H9 (cell line): ENCODE results near the gene TNIP2. TPM values are rescaled to one million over a fixed set of nuclear protein-coding genes. Genes with fewer than 3 reads are reported as not detected.

Experiments used
- DNase-seq: peaks from one replicate; pipeline ENCODE4 v3.0.0-alpha.2; 2017
- H2AFZ ChIP-seq: one replicate; pipeline ENCODE4 v1.6.1; 2013; ENCODE audit warnings: mild to moderate bottlenecking, low read length, control low read depth, moderate library complexity
- H2AK5ac ChIP-seq: 2 replicates; pipeline ENCODE4 v1.6.1; 2013; ENCODE audit warnings: low read length, control low read depth, mixed read lengths; ENCODE audit not compliant: insufficient read length
- H2BK120ac ChIP-seq: one replicate; pipeline ENCODE4 v1.6.1; 2013; ENCODE audit warnings: low read depth, mild to moderate bottlenecking, low read length, control low read depth, inconsistent platforms; ENCODE audit not compliant: poor library complexity, severe bottlenecking
- H2BK12ac ChIP-seq: 2 replicates; pipeline ENCODE4 v1.6.1; 2013; ENCODE audit warnings: low read length, control low read depth, mixed read lengths, low read depth; ENCODE audit not compliant: insufficient read length
- H2BK15ac ChIP-seq: 2 replicates; pipeline ENCODE4 v1.6.1; 2013; ENCODE audit warnings: low read depth, low read length, control low read depth
- H2BK20ac ChIP-seq: one replicate; pipeline ENCODE4 v1.6.1; 2013; ENCODE audit warnings: low read depth, mild to moderate bottlenecking, low read length, control low read depth, inconsistent platforms; ENCODE audit not compliant: poor library complexity, severe bottlenecking
- H2BK5ac ChIP-seq: 2 replicates; pipeline ENCODE4 v1.6.1; 2013; ENCODE audit warnings: low read length, control low read depth, mixed read lengths; ENCODE audit not compliant: insufficient read length
- H3K14ac ChIP-seq: 2 replicates; pipeline ENCODE4 v1.6.1; 2013; ENCODE audit warnings: low read length, control low read depth; ENCODE audit not compliant: insufficient read depth
- H3K18ac ChIP-seq: 2 replicates; pipeline ENCODE4 v1.6.1; 2013; ENCODE audit warnings: low read depth, mild to moderate bottlenecking, mixed read lengths, low read length, control low read depth; ENCODE audit not compliant: insufficient read length
- H3K23ac ChIP-seq: 2 replicates; pipeline ENCODE4 v1.6.1; 2013; ENCODE audit warnings: low read length, control low read depth, mixed read lengths, low read depth; ENCODE audit not compliant: insufficient read length
- H3K23me2 ChIP-seq: 2 replicates; pipeline ENCODE4 v1.6.1; 2013; ENCODE audit warnings: low read depth, mild to moderate bottlenecking, mixed read lengths, low read length, control low read depth; ENCODE audit not compliant: insufficient read length, poor library complexity, severe bottlenecking
- H3K27ac ChIP-seq: 2 replicates; pipeline ENCODE4 v1.5.1; 2013; ENCODE audit warnings: low read length, control low read depth, mixed read lengths, low read depth; ENCODE audit not compliant: insufficient read length
- H3K27me3 ChIP-seq: 2 replicates; pipeline ENCODE4 v1.6.1; 2013; ENCODE audit warnings: low read length, control low read depth, inconsistent platforms; ENCODE audit not compliant: insufficient read depth
- H3K4ac ChIP-seq: 2 replicates; pipeline ENCODE4 v1.6.1; 2013; ENCODE audit warnings: low read depth, mild to moderate bottlenecking, control low read depth, inconsistent platforms, low read length, moderate library complexity
- H3K4me1 ChIP-seq: 2 replicates; pipeline ENCODE4 v1.6.1; 2013; ENCODE audit warnings: low read length, control low read depth, inconsistent platforms; ENCODE audit not compliant: insufficient read depth
- H3K4me2 ChIP-seq: 2 replicates; pipeline ENCODE4 v1.6.1; 2013; ENCODE audit warnings: low read length, control low read depth, mixed read lengths; ENCODE audit not compliant: insufficient read length, insufficient read depth
- H3K56ac ChIP-seq: 2 replicates; pipeline ENCODE4 v1.6.1; 2013; ENCODE audit warnings: low read depth, mild to moderate bottlenecking, mixed read lengths, low read length, control low read depth; ENCODE audit not compliant: insufficient read length
- H3K79me1 ChIP-seq: 2 replicates; pipeline ENCODE4 v1.6.1; 2013; ENCODE audit warnings: low read depth, mild to moderate bottlenecking, moderate library complexity, low read length, control low read depth, inconsistent platforms; ENCODE audit not compliant: insufficient read depth, poor library complexity, severe bottlenecking
- H3K79me2 ChIP-seq: 2 replicates; pipeline ENCODE4 v1.6.1; 2013; ENCODE audit warnings: low read length, control low read depth, inconsistent platforms; ENCODE audit not compliant: insufficient read depth
- H3K9ac ChIP-seq: 2 replicates; pipeline ENCODE4 v1.6.1; 2013; ENCODE audit warnings: low read length, control low read depth, mixed read lengths; ENCODE audit not compliant: insufficient read length; ENCODE audit errors: extremely low read depth
- H3K9me3 ChIP-seq: one replicate; pipeline ENCODE4 v1.6.1; 2013; ENCODE audit warnings: low read depth, low read length, inconsistent platforms; ENCODE audit not compliant: control insufficient read depth
- H3T11ph ChIP-seq: one replicate; pipeline ENCODE4 v1.6.1; 2013; ENCODE audit warnings: mild to moderate bottlenecking, low read length, control low read depth, inconsistent platforms
- H4K20me1 ChIP-seq: one replicate; pipeline ENCODE4 v1.6.1; 2013; ENCODE audit not compliant: control insufficient read depth, insufficient read length, insufficient read depth
- H4K5ac ChIP-seq: 2 replicates; pipeline ENCODE4 v1.6.1; 2013; ENCODE audit warnings: low read depth, mild to moderate bottlenecking, mixed read lengths, low read length, control low read depth; ENCODE audit not compliant: insufficient read length
- H4K8ac ChIP-seq: replicated peaks from 2 replicates; pipeline ENCODE4 v1.6.1; 2013; ENCODE audit warnings: low read length, control low read depth, mixed read lengths, low read depth; ENCODE audit not compliant: insufficient read length
- H4K91ac ChIP-seq: 2 replicates; pipeline ENCODE4 v1.6.1; 2013; ENCODE audit warnings: low read depth, mild to moderate bottlenecking, moderate library complexity, mixed read lengths, low read length, control low read depth; ENCODE audit not compliant: insufficient read length
- H3K27ac Mint-ChIP-seq, 3 experiments: 2 replicates in 2 of 3; 3 replicates in 1 of 3; pipeline ENCODE4 v1.8.0; 2020 to 2021; ENCODE audit warnings: mixed read lengths in 3 of 3, mild to moderate bottlenecking in 1 of 3, moderate library complexity in 1 of 3
- H3K27me3 Mint-ChIP-seq: 2 replicates; pipeline ENCODE4 v1.8.0; 2021; ENCODE audit warnings: low read depth, mild to moderate bottlenecking, moderate library complexity, mixed read lengths
- H3K36me3 Mint-ChIP-seq, 3 experiments: 2 replicates in 2 of 3; 3 replicates in 1 of 3; pipeline ENCODE4 v1.8.0; 2020 to 2021; ENCODE audit warnings: low read depth in 3 of 3, mixed read lengths in 3 of 3; ENCODE audit not compliant: insufficient read depth in 1 of 3
- H3K4me1 Mint-ChIP-seq, 2 experiments: 2 replicates each; pipeline ENCODE4 v1.8.0; 2020; ENCODE audit warnings: mixed read lengths in 2 of 2
- H3K4me3 Mint-ChIP-seq, 2 experiments: 2 replicates in 1 of 2; 3 replicates in 1 of 2; pipeline ENCODE4 v1.8.0; 2020 to 2021; ENCODE audit warnings: mild to moderate bottlenecking in 2 of 2, mixed read lengths in 2 of 2, moderate library complexity in 1 of 2
- H3K9me3 Mint-ChIP-seq, 2 experiments: 2 replicates in 1 of 2; 3 replicates in 1 of 2; pipeline ENCODE4 v1.8.0; 2020; ENCODE audit warnings: mild to moderate bottlenecking in 2 of 2, mixed read lengths in 2 of 2, moderate library complexity in 1 of 2
- WGBS: extraction: QIAGEN DNeasy Blood & Tissue Kit; methylation state at CpG from one replicate; pipeline ENCODE4 v1.1.7; 2013; ENCODE audit warnings: missing lambda C conversion rate, low lambda C conversion rate, mixed read lengths; ENCODE audit not compliant: insufficient read length; ENCODE audit errors: extremely low coverage; 5-methylcytosine and 5-hydroxymethylcytosine counted together
- total RNA-seq: library from RNA; stranded (reverse); gene quantifications from 2 replicates; pipeline ENCODE4 v1.2.1, GENCODE V29; 2021
- TF ChIP-seq, protein P1 (sequence below): fragments of 200-600 bp; sonication (generic); conservative IDR thresholded peaks from 3 replicates; pipeline ENCODE4 v1.8.0; 2021; ENCODE audit warnings: antibody characterized with exemption, mild to moderate bottlenecking

The TNIP2 gene
- total RNA-seq, 1 experiment from 2014 or later, result 44.7 TPM

DNA sequence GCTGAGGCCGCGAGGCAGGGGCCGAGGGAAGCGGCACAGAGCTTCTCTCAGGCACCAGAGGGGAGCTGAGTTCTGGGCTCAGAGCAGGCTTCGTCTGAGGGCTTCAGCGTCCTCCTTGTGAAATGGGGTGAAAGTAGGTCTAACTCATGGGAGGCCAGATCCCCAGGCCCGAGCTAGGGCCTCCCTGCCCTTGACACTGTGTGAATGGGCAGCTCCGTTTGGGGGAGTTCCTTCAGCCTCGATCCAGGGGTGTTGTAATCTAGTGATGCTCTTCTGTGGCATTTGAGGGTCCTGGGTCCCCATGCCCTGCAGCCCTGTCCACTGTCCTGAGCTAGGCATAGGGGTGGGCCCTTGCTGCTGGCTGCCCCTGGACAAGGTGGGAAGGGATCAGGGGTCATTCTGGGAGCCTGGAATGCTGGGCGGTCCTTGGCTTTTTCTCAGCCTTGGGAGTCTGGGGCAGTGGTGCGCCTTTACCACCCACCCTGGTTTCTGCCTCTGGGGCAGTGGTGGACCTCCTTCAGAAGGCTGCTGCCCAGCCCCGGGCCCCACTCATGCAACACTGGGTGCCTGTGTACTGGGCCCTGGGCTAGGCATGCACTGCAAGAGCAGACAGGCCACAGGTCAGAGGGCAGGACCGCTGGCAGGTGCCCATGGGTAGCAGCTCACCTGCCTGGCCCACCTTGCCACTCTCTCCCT lies 40.9 kb upstream of the TNIP2 start:
- Histone ChIP-seq H3T11ph (no peak overlapping the region), H2AK5ac (no peak overlapping the region), H4K20me1 (peaks cover 3% of the 10 kb centered on the region), H3K79me2 (no peaks in the 10 kb centered on the region), H3K56ac (no peak overlapping the region), H4K8ac (no peak overlapping the region), H3K18ac (no peak overlapping the region), H2AFZ (no peak overlapping the region), H2BK15ac (no peak overlapping the region), H3K14ac (no peak overlapping the region), H3K4me1 (no peaks in the 10 kb centered on the region), H4K5ac (no peak overlapping the region), H3K4ac (no peak overlapping the region), H2BK12ac (no peak overlapping the region), H3K9ac (no peak overlapping the region), H4K91ac (no peak overlapping the region), H2BK5ac (no peak overlapping the region), H3K79me1 (no peaks in the 10 kb centered on the region), H2BK120ac (no peak overlapping the region), H3K4me2 (no peak overlapping the region), H3K23ac (no peak overlapping the region), H3K23me2 (no peaks in the 10 kb centered on the region), H3K27me3 (no peaks in the 10 kb centered on the region), H3K9me3 (no peaks in the 10 kb centered on the region), H2BK20ac (no peak overlapping the region), H3K27ac (no peak overlapping the region)
- 0 out of 7 replicates have a peak, but pooled peaks cover 0 to 2% (median 0%) of the 10 kb centered on the region in 3 experiments for H3K36me3 Mint-ChIP-seq
- TF ChIP-seq, protein P1, sequence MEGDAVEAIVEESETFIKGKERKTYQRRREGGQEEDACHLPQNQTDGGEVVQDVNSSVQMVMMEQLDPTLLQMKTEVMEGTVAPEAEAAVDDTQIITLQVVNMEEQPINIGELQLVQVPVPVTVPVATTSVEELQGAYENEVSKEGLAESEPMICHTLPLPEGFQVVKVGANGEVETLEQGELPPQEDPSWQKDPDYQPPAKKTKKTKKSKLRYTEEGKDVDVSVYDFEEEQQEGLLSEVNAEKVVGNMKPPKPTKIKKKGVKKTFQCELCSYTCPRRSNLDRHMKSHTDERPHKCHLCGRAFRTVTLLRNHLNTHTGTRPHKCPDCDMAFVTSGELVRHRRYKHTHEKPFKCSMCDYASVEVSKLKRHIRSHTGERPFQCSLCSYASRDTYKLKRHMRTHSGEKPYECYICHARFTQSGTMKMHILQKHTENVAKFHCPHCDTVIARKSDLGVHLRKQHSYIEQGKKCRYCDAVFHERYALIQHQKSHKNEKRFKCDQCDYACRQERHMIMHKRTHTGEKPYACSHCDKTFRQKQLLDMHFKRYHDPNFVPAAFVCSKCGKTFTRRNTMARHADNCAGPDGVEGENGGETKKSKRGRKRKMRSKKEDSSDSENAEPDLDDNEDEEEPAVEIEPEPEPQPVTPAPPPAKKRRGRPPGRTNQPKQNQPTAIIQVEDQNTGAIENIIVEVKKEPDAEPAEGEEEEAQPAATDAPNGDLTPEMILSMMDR, result no peak
- no peak overlapping the region for H3K4me3 Mint-ChIP-seq
- peaks cover 8 to 32% of the 10 kb centered on the region in 2 experiments for H3K4me1 Mint-ChIP-seq
- H3K9me3 Mint-ChIP-seq, result no peaks in the 10 kb centered on the region
- no CpG with 5 or more reads among the region's 13 CpGs for WGBS
- no peak overlapping the region for H3K27ac Mint-ChIP-seq
- H3K27me3 Mint-ChIP-seq, result peaks cover 17% of the 10 kb centered on the region
- DNase-seq, result no peak
